K562 (cell line): ENCODE measurements around the gene MPZL1. TPM values are rescaled to one million over a fixed set of nuclear protein-coding genes. Genes with fewer than 3 reads are reported as not detected.
A peak's percentile ranks its signal among the peaks of the same experiment; 100 is the strongest.

Experiments
- ATAC-seq: fragments of 200-7000 bp; cut with Tn5 transposase; 3 replicates; pipeline ENCODE4 v1.9.1; 2020; ENCODE audit warnings: moderate library complexity
- BruUV-seq: library from RNA; stranded (reverse); fragments of 400-500 nt; replicated peaks from 2 replicates; lab custom pipeline; 2021; lab: Mats Ljungman, UMichigan
- CTCF ChIA-PET: fragments of 300-600 bp; formaldehyde crosslinking; extraction: SDS; loops from one replicate; lab custom pipeline; 2021; ENCODE audit warnings: low intra/inter-chr PET ratio; lab: Yijun Ruan, JAX
- POLR2A ChIA-PET: fragments of 300-600, 350-650 bp; sonication (Branson Sonifier 250); formaldehyde crosslinking; extraction: SDS; loops from one replicate; lab custom pipeline; 2021; ENCODE audit warnings: antibody characterized with exemption, inconsistent platforms; lab: Yijun Ruan, JAX
- DNase-seq, 4 experiments: peaks; one replicate each; pipeline versions ENCODE4 v3.0.0 to v3.0.0-alpha.2; 2011 to 2018; ENCODE audit warnings: low spot score in 3 of 4, mixed read lengths in 3 of 4; ENCODE audit errors: extremely low read depth in 1 of 4
- FAIRE-seq: peaks from 2 replicates; lab custom pipeline; 2011; peaks lifted over from hg19 to GRCh38; lab: Jason Lieb, UNC
- H2AFZ ChIP-seq: 2 replicates; pipeline ENCODE4 v1.6.0; 2011; ENCODE audit warnings: low read depth, low read length, control low read depth, inconsistent platforms
- H3K27ac ChIP-seq: fragments of 200-600 bp; 3 replicates; pipeline ENCODE4 v1.8.0; 2011; ENCODE audit warnings: low read depth, mild to moderate bottlenecking, control low read depth, inconsistent platforms, low read length, moderate library complexity, mixed read lengths; ENCODE audit errors: extremely low read depth
- H3K27me3 ChIP-seq, 2 experiments: fragments of 300-600 bp in 1 of 2; 2 replicates in 1 of 2; 3 replicates in 1 of 2; pipeline versions ENCODE4 v1.6.0 to v1.8.0; 2011; ENCODE audit warnings: inconsistent platforms in 2 of 2, low read length in 2 of 2, mild to moderate bottlenecking in 1 of 2, mixed read lengths in 1 of 2, moderate library complexity in 1 of 2; ENCODE audit not compliant: control insufficient read depth in 2 of 2, insufficient read depth in 2 of 2
- H3K36me3 ChIP-seq: fragments of 300-600 bp; 3 replicates; pipeline ENCODE4 v1.8.0; 2011; ENCODE audit warnings: mild to moderate bottlenecking, low read length, inconsistent platforms; ENCODE audit not compliant: control insufficient read depth, insufficient read depth
- H3K4me1 ChIP-seq, 2 experiments: fragments of 200-600 bp in 1 of 2; replicated peaks in 1 of 2; 2 replicates in 1 of 2; 3 replicates in 1 of 2; pipeline versions ENCODE4 v1.5.1 to v1.8.0; 2011; ENCODE audit warnings: inconsistent platforms in 2 of 2, low read length in 2 of 2, mild to moderate bottlenecking in 1 of 2, mixed read lengths in 1 of 2, moderate library complexity in 1 of 2; ENCODE audit not compliant: control insufficient read depth in 2 of 2, insufficient read depth in 2 of 2
- H3K4me2 ChIP-seq: 2 replicates; pipeline ENCODE4 v1.6.1; 2011; ENCODE audit warnings: low read length, control low read depth, inconsistent platforms, mixed read lengths; ENCODE audit not compliant: insufficient read depth
- H3K4me3 ChIP-seq: fragments of 200-600 bp; sonication (generic), shearing (Covaris generic); 2 replicates; pipeline ENCODE4 v1.5.1; 2016; ENCODE audit warnings: control low read depth, inconsistent platforms
- H3K79me2 ChIP-seq: fragments of 200-600 bp; 3 replicates; pipeline ENCODE4 v1.8.0; 2011; ENCODE audit warnings: low read length, inconsistent platforms; ENCODE audit not compliant: control insufficient read depth, insufficient read depth
- H3K9ac ChIP-seq, 2 experiments: 2 replicates each; pipeline versions ENCODE4 v1.6.0 to v1.6.1; 2011; ENCODE audit warnings: low read depth in 2 of 2, low read length in 2 of 2, control low read depth in 1 of 2, inconsistent platforms in 1 of 2, mild to moderate bottlenecking in 1 of 2, mixed read lengths in 1 of 2; ENCODE audit not compliant: insufficient read depth in 1 of 2
- H3K9me1 ChIP-seq: one replicate; pipeline ENCODE4 v1.6.0; 2011; ENCODE audit warnings: inconsistent platforms, mild to moderate bottlenecking, low read length, moderate library complexity; ENCODE audit not compliant: control insufficient read depth, insufficient read depth
- H3K9me3 ChIP-seq: replicated peaks from 2 replicates; pipeline ENCODE4 v1.5.1; 2011; ENCODE audit warnings: low read depth, low read length, inconsistent platforms; ENCODE audit not compliant: control insufficient read depth, insufficient read depth
- H4K20me1 ChIP-seq: replicated peaks from 2 replicates; pipeline ENCODE4 v1.6.1; 2011; ENCODE audit warnings: low read length, inconsistent platforms, mixed read lengths; ENCODE audit not compliant: control insufficient read depth, insufficient read depth
- ATF1 ChIP-seq, 2 experiments: fragments of 450-650 bp in 1 of 2; IDR thresholded peaks; 2 replicates each; pipeline ENCODE4 v1.6.1; 2016; ENCODE audit warnings: missing compliant biosample characterization in 1 of 2, missing genetic modification characterization in 1 of 2
- EHMT2 ChIP-seq: fragments of 450-650 bp; IDR thresholded peaks from 2 replicates; pipeline ENCODE4 v1.6.1; 2018; ENCODE audit warnings: antibody characterized with exemption
- HIVEP1 ChIP-seq: fragments of 250-450 bp; sonication (Bioruptor Pico); IDR thresholded peaks from 2 replicates; pipeline ENCODE4 v1.4.0; 2020; ENCODE audit warnings: mild to moderate bottlenecking
- HLTF ChIP-seq: fragments of 450-650 bp; IDR thresholded peaks from 2 replicates; pipeline ENCODE4 v1.6.1; 2016
- MEF2A ChIP-seq: IDR thresholded peaks from 2 replicates; pipeline ENCODE4 v1.6.1; 2011; ENCODE audit warnings: low read depth, mild to moderate bottlenecking, low read length, moderate library complexity; ENCODE audit not compliant: control insufficient read depth
- NR2C1 ChIP-seq, 2 experiments: fragments of 450-650 bp; IDR thresholded peaks; 2 replicates each; pipeline ENCODE4 v1.6.1; 2017; ENCODE audit warnings: mild to moderate bottlenecking in 2 of 2, antibody characterized with exemption in 1 of 2, inconsistent platforms in 1 of 2, missing compliant biosample characterization in 1 of 2, missing genetic modification characterization in 1 of 2
- SMARCB1 ChIP-seq: IDR thresholded peaks from 2 replicates; pipeline ENCODE4 v1.6.1; 2011; ENCODE audit warnings: improper control_type of control experiment, low read depth; ENCODE audit not compliant: insufficient read length
- SUPT5H ChIP-seq: fragments of 450-650 bp; IDR thresholded peaks from 2 replicates; pipeline ENCODE4 v1.6.1; 2016
- ZFP1 ChIP-seq: fragments of 450-650 bp; formaldehyde crosslinking; IDR thresholded peaks from 2 replicates; pipeline ENCODE4 v1.4.0; 2020; ENCODE audit warnings: mild to moderate bottlenecking, mixed read lengths
- ZNF197 ChIP-seq: fragments of 200-800 bp; sonication (Bioruptor generic); IDR thresholded peaks from 2 replicates; pipeline ENCODE4 v1.6.1; 2016; ENCODE audit warnings: low read depth, missing genetic modification characterization, missing compliant biosample characterization
- ZNF274 ChIP-seq: IDR thresholded peaks from 2 replicates; pipeline ENCODE4 v1.6.1; 2011; ENCODE audit warnings: low read depth, mild to moderate bottlenecking, low read length, moderate library complexity, borderline replicate concordance
- ZNF76 ChIP-seq: fragments of 250-450 bp; sonication (Bioruptor Pico); IDR thresholded peaks from 2 replicates; pipeline ENCODE4 v1.4.0; 2020; ENCODE audit warnings: mild to moderate bottlenecking, moderate library complexity, borderline replicate concordance
- WGBS: fragments of 100-300 bp; shearing (Covaris generic); methylation state at CpG from one replicate; pipeline ENCODE4 v1.1.6; 2016; ENCODE audit warnings: low coverage, mixed read lengths; ENCODE audit not compliant: insufficient coverage; ENCODE audit errors: missing lambda C conversion rate; 5-methylcytosine and 5-hydroxymethylcytosine counted together
- in situ Hi-C: fragments of 300-500 bp; cut with MboI; formaldehyde crosslinking; loops from 4 replicates; pipeline ENCODE4 v1.15.0; 2018; ENCODE audit warnings: inconsistent platforms, mixed read lengths
- intact Hi-C: fragments of 100-400 bp; cut with micrococcal nuclease; formaldehyde crosslinking; loops from 2 replicates; pipeline ENCODE4 v1.14.2; 2022
- polyA plus RNA-seq, 8 experiments: library from polyadenylated mRNA; depleted of rRNA in 4 of 8; stranded (reverse) in 5 of 8; unstranded in 3 of 8; fragments of >200 nt; fragmentation: Nextera tagmentation in 2 of 8; fragmentation: Illumina TruSeq in 1 of 8; extraction: Ambion mirVana in 2 of 8; extraction: Trizol in 1 of 8; gene quantifications; 2 replicates each; pipeline versions ENCODE4 v1.2.1 to v1.2.3, GENCODE V29; 2011 to 2014; ENCODE audit warnings: inconsistent platforms in 1 of 8, missing spikeins in 1 of 8
- total RNA-seq, 7 experiments: library from RNA; depleted of rRNA in 6 of 7; stranded (reverse); fragments of >200 nt in 6 of 7; fragmentation: Illumina TruSeq in 2 of 7; extraction: Trizol in 2 of 7; gene quantifications; 2 replicates each; pipeline versions ENCODE4 v1.2.1 to v1.2.3, GENCODE V29; 2011 to 2021; ENCODE audit warnings: low replicate concordance in 1 of 7
- TF ChIP-seq, protein P1 (sequence below): fragments of 250-450 bp; sonication (Bioruptor Pico); IDR thresholded peaks from 2 replicates; pipeline ENCODE4 v1.8.0; 2022; ENCODE audit warnings: moderate library complexity, mild to moderate bottlenecking, inconsistent platforms
- TF ChIP-seq, protein P2 (sequence below): fragments of 450-650 bp; IDR thresholded peaks from 2 replicates; pipeline ENCODE4 v1.6.1; 2016

The MPZL1 gene
- total and polyA plus RNA-seq, 9 of the 15 experiments (the other 6 are each of a cell fraction or from before 2014, with no cell fraction given), result 14.5 to 153 (median 66.5) TPM

DNA sequence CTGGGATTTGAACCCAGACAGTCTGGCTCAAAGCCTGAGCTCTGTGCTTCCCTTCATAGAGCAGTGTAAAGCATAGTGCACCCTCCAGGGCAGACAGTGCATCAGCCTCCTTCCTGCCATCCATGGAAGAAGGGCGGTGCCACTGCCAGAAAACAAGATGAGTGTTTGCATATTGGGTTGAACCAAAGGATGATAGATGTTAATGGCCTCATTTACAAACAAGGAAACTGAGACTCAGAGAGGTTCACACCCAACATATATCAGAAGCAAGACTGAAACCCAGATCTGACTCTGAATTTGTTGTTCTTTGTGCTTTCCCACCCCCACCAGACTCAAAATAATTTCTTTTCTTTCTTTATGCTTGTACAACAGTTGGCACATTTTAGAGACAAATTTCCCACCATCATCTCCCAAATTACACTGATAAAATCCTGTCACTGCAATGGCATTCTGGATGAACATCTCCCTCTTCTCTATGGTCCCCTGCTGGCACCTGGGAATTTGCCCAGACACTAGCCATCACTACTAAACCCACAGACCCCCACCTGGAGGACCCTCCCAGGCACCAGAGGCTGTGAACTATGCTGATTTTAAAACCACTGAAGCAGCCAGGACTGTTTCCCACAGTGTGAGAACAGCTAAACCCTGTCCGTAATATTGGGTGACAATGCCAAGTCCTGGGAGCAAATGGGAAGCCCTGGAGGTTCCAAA lies 45.4 kb upstream of the MPZL1 start:
- no peak overlapping the region for H3K27ac ChIP-seq
- H3K27me3 ChIP-seq, result no peaks in the 10 kb centered on the region
- BruUV-seq, result no TSS peak
- in situ Hi-C loops, result loop anchor here (25.0 kb wide), 2 partner anchors 1489 to 1664 kb away; no protein-coding TSS in a partner anchor
- no peak for FAIRE-seq
- H3K4me1 ChIP-seq, result peaks cover 9 to 29% of the 10 kb centered on the region in 2 experiments; a peak in 4 of 5 replicates
- H3K9ac ChIP-seq, result peak overlapping the region in 1 of 2 experiments; percentile 7; a peak in 1 of 4 replicates
- H4K20me1 ChIP-seq, result 0 out of 2 replicates have a peak, but pooled peaks cover 3% of the 10 kb centered on the region
- H2AFZ ChIP-seq, result no peak overlapping the region
- no peaks in the 10 kb centered on the region for H3K9me3 ChIP-seq
- H3K36me3 ChIP-seq, result peaks cover 29% of the 10 kb centered on the region
- 87% methylated on average over 2 of the region's 2 CpGs for WGBS
- no peak for TF ChIP-seq EHMT2
- TF ChIP-seq, protein P1, sequence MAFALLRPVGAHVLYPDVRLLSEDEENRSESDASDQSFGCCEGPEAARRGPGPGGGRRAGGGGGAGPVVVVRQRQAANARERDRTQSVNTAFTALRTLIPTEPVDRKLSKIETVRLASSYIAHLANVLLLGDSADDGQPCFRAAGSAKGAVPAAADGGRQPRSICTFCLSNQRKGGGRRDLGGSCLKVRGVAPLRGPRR (CRISPR knock-in tag), result no peak
- TF ChIP-seq MEF2A, result no peak
- TF ChIP-seq ZNF274, result no peak
- no peak for TF ChIP-seq NR2C1 (IDR thresholded peaks at IDR 0.05)
- no peak for TF ChIP-seq NR2C1 (tag; IDR thresholded peaks at IDR 0.05)
- no peak for TF ChIP-seq ZFP1
- TF ChIP-seq ZNF76, result no peak
- TF ChIP-seq HLTF, result no peak
- no peak for TF ChIP-seq HIVEP1 (CRISPR knock-in tag)
- TF ChIP-seq ATF1 (CRISPR knock-in tag; IDR thresholded peaks at IDR 0.05), result no peak
- no peak for TF ChIP-seq ATF1 (tag; IDR thresholded peaks at IDR 0.05)
- TF ChIP-seq SMARCB1, result no peak
- no peak for TF ChIP-seq SUPT5H
- TF ChIP-seq, protein P2, sequence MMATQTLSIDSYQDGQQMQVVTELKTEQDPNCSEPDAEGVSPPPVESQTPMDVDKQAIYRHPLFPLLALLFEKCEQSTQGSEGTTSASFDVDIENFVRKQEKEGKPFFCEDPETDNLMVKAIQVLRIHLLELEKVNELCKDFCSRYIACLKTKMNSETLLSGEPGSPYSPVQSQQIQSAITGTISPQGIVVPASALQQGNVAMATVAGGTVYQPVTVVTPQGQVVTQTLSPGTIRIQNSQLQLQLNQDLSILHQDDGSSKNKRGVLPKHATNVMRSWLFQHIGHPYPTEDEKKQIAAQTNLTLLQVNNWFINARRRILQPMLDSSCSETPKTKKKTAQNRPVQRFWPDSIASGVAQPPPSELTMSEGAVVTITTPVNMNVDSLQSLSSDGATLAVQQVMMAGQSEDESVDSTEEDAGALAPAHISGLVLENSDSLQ, result no peak
- no peak for TF ChIP-seq ZNF197
- TF ChIP-seq, all 486 proteins: peak for 0
- ChIA-PET POLR2A (interaction anchor here (0.6 to 1.7 kb wide), 4 partner anchors 9 to 610 kb away, joined by 3 to 7 read pairs (median 3); no protein-coding TSS in a partner anchor), CTCF (no interaction called here)
- Histone ChIP-seq H3K4me2 (no peak overlapping the region), H3K79me2 (no peaks in the 10 kb centered on the region), H3K9me1 (peaks cover 3% of the 10 kb centered on the region), H3K4me3 (no peak overlapping the region)
- intact Hi-C loops, result no loop called here
- peak; percentile 23; the same call in 1 of the 3 replicates for ATAC-seq
- no peak for DNase-seq
